GM11168 (cell line): ENCODE measurements around the gene SLC7A1.

ENCODE experiments used
- in situ Hi-C: fragments of 300-500 bp; cut with MboI; formaldehyde crosslinking; loops from one replicate; pipeline ENCODE4 v1.12.0; 2022; ENCODE audit warnings: low sequenced_read_pairs; ENCODE audit not compliant: unreplicated experiment

The SLC7A1 gene

DNA sequence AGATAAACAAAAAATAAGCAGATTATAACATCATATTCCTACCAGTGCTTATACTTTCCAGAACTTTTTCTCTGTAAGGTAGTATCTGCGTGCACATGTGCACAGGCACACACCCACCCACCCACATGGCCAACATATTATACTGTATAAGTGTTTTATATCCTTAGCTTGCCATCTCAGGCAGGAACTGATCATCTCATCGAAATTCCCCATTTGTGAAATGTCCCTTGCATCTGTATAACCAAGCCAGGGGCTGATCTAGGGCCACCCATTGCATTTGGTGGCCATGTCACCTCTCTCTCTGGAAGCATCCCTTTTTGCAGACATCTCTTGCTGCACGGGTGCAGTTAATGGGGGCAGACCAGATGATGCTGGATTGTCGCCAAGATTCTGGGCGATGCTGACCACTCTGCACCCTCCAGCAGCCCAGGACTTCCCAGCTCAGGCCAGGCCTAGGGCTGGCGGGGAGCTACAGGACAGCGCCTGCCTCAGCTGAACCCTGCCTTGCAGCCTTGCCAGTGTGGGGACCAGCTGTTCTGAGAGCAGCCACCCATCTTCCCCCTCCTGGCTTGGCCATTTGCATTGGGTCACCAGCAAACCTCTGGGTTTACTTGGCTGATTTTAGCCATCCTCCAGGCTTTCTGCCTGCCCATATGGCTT, 95.9 kb downstream of the SLC7A1 start:
- in situ Hi-C loops, result no loop called here

GRCh38 chr13:29498426-29499040, 97.0 kb downstream of the SLC7A1 start:
- in situ Hi-C loops, result no loop called here

- in situ Hi-C loops, result no loop called here
Observed at GRCh38 chr13:29497137-29497654, 98.3 kb downstream of the SLC7A1 start.

DNA sequence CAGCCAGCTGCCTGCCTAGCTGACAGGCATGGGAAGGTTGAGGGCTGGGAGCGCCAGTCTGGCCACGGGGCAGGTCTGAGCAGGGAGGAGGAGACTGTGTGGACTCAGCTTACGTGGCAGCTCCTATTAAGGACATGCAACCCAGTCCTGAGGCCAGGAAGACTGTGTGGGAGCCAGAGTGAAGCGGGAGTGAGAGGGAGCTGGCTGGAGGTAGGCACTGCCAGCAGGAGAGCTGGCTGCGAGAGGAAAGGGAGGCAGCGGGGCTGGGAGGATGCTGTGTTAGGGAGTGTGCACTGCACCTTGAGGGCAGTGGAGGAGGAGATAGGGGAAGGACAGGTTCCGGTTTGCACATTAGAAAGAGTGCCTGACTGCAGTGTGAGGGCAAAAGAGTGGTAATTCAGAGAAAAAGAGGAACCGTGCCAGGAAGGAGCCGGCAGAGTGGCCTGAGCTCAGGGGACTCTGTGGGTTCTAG, 99.2 kb downstream of the SLC7A1 start:
- in situ Hi-C loops, result no loop called here

GRCh38 chr13:29494520-29494919, 101.0 kb downstream of the SLC7A1 start:
- in situ Hi-C loops, result no loop called here

DNA sequence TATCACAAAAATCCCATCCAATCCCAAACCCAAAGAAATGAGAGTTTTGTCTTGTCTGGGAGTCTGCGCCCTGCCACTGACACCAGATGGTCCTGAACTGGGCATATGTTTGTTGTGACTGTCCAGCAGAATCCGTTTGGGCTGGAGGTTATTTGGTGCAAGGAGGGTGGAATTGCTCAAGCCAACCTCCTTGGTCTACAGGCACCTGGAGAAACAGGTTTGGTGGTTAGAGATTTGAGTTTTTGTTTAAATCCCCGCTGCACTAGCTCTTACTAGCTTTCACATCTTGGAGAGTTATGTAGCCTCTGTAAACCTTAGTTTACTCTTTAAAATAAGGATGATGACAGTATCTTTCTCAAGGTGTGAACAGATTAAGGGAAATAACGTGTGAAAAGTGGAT, 101.7 kb downstream of the SLC7A1 start:
- in situ Hi-C loops, result no loop called here

GRCh38 chr13:29491248-29491647, 104.2 kb downstream of the SLC7A1 start:
- in situ Hi-C loops, result no loop called here

- in situ Hi-C loops, result no loop called here
Observed at GRCh38 chr13:29490561-29490885, 105.0 kb downstream of the SLC7A1 start.

DNA sequence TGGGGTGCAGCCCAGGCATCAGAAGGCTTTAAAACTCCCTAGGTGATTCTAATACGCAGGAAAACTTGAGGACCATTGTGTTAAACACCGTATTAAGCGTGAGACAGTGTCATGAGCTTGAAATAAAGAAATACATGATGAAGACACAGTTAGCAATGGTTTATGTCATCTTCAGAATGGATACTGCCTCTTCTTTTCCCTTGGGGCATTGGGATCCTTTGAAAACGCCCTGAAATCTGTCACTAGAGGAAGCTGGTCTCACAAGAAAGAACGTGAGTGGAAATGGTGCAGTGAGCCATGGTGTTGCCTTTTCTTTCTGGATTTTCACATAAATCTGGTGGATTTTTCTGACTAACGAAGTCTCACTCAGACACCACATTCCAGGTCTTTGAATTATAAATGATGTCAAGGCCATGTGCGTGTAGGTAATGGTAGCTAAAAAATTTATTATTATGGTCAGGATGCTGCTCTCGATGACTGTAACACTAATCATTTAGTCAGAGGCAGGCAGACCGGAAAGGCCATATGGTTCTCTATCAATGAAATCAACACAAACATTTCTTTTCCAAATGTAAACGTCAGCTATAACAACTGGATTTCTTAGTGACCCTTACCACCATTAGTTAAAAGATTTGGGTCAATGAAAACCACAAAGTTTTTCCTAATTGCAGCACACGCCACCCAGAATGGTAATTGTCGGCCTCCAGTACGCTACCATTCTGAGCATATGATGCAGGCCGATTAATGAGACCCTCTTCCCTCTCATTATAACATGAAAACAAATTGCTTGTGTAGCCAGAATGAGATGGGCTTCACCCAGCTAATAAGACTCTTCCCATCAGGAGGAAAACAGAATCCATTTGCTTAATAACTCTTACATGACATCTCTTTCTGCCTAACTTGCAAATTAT, 105.6 kb downstream of the SLC7A1 start:
- in situ Hi-C loops, result no loop called here

DNA sequence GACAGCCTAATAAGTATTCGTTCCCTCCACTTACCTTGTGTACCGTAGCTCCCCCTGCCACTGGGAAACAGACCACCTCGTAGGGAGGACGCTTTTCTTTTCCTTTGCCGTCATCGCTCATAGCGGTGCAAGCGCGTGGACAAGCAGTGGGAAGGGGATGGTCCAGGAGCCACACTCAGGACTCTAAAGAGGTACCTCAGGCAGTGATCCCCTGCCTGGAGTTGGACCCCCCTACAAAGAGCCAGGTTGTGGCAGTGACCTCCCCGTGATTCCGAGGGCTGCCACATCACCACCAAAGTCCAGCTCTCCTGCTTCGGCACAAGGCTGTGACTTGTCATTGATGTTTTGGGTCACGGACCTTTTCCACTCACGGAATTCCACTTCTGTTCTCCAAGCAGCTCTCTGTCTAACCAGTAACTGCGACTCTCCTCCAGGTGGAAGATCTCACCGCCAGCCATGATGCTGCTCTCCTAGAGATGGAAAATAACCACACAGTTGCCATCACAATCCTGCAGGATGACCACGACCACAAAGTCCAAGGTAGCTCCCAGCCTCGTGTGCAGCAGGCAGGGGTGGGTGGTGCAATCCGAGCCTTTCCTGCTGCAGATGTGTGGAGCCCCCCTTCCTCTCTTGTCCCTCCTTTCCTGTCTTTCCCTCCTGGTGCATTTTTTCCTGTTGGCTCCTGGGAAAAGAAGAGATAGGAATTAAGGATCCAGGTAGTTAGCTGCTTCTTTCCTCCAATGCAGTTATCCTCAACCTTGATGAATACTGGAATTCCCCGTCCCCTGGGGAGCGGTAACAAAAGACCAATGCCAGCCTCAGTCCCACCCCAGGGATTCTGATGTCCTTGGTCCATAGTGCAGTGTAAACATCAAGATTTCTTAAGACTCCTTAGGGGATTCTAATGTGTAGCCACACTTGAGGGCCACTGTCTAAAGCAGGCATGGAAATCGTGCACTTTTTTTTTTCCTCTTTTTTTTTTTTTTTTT, 107.7 kb downstream of the SLC7A1 start:
- in situ Hi-C loops, result no loop called here

- in situ Hi-C loops, result no loop called here
Observed at GRCh38 chr13:29486551-29486950, 108.9 kb downstream of the SLC7A1 start.

GRCh38 chr13:29484796-29485195, 110.7 kb downstream of the SLC7A1 start:
- in situ Hi-C loops, result no loop called here

DNA sequence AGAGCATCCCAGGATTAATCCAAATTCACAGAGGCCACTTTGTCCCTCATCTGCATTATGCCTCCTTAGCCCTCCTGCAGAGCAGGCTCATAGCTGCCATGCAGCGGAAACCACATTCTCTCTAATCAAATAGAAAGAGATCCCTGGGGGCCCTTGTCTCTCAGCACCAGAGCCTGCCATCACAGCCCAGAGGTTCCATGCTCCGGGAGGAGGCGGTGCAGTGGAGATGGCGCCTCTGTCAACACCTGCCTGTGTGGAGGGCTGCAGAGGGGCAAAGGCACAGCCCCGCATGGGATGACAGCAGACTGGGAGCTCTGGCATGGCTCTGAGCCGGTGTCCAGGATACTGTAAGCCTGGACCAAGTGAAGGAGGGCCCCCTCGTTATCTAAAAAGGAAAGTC, 111.3 kb downstream of the SLC7A1 start:
- in situ Hi-C loops, result no loop called here

DNA sequence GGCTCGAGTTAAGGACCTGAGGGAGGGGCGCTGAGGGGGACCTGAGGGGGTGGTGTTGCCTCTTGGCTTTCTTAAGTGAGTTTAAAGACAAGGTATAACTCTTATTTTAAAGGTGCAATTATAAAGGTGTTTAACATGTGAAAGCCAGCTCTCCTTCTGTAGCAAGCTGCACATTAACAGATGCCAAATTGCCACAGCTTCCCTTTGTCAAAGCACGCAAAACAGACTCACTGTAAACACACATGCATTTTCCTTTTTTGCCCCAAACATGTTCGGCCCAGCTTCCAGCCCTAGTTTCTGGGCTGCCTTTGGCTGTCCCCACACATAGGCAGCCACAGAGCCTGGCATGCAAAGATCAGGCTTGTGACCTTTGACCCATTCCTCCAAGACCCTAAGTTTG, 111.9 kb downstream of the SLC7A1 start:
- in situ Hi-C loops, result no loop called here

DNA sequence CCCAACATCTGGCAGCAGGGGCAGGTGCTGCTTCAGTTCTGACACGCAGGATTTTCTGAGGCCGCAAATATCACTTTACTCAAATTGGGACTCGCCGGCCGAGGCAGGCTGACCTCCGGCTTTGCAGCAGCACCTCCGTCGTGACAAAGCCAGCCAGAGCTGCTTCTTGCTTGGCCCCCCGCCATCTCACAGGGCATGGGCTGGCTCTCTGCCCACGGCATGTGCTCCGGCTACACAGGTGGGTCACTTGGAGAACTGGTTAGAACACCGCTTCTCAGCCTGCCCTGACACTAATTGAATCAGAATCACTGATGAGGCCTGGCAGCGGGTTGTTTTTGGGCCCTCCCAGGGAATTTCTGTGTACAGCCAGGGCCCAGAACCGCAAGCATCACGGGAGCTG, 112.3 kb downstream of the SLC7A1 start:
- in situ Hi-C loops, result no loop called here

- in situ Hi-C loops, result no loop called here
Observed at GRCh38 chr13:29482504-29482903, 113.0 kb downstream of the SLC7A1 start.

DNA sequence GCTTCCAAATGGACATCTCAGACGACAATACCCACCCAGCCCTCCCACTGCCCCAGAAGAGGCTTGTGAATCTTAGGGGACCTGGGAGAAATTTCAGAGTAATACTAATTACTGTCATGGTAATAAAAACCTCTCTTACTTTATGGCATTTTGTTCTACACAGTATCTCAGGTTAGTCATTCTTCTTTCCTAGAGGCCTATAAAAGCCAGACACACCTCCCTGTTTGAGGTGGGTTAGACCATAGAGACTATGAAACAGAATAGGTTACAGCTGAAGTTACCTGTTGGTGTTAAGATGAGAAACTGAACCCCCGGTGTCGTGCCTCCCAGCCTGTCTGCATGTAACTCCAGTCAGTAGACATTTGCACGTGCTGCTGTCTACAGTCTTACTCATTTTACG, 113.9 kb downstream of the SLC7A1 start:
- in situ Hi-C loops, result no loop called here

- in situ Hi-C loops, result no loop called here
Observed at GRCh38 chr13:29480893-29481525, 114.5 kb downstream of the SLC7A1 start.

- in situ Hi-C loops, result no loop called here
Observed at GRCh38 chr13:29479716-29480492, 115.6 kb downstream of the SLC7A1 start.
